T-cell (primary cell): ENCODE data around the gene NEMP1. TPM values are rescaled to one million over a fixed set of nuclear protein-coding genes. Genes with fewer than 3 reads are reported as not detected.

Experiments used
- ATAC-seq, 4 experiments: fragments of 200-7000 bp in 3 of 4; fragments of 150-1000 bp in 1 of 4; cut with Tn5 transposase; replicated peaks in 1 of 4; 1 replicate in 3 of 4; 2 replicates in 1 of 4; pipeline ENCODE4 v1.10.0; 2021; ENCODE audit warnings: moderate library complexity in 3 of 4, mild to moderate bottlenecking in 2 of 4, moderate number of reproducible peaks in 1 of 4
- CTCF ChIA-PET, 2 donors: fragments of 300-600 bp; sonication (Branson Sonifier 250); formaldehyde crosslinking; loops; one replicate each; lab custom pipeline; 2022; ENCODE audit warnings: antibody characterized with exemption in 2 of 2; lab: Charles Lee
- POLR2A ChIA-PET, 2 donors: fragments of 300-600 bp; sonication (Branson Sonifier 250); formaldehyde crosslinking; loops; one replicate each; lab custom pipeline; 2022; ENCODE audit warnings: antibody characterized with exemption in 2 of 2; lab: Charles Lee
- DNase-seq, 35 experiments: peaks; one replicate each; pipeline versions ENCODE4 v3.0.0 to v3.0.0-alpha.2; 2013 to 2023
- H3K27ac ChIP-seq: one replicate; pipeline ENCODE4 v1.5.1; 2013; ENCODE audit warnings: low read length
- H3K27me3 ChIP-seq, 2 experiments: replicated peaks in 1 of 2; 1 replicate in 1 of 2; 2 replicates in 1 of 2; pipeline versions ENCODE4 v1.6.1 to v1.7.0; 2013; ENCODE audit warnings: low read length in 1 of 2, mixed read lengths in 1 of 2; ENCODE audit not compliant: control insufficient read depth in 2 of 2, insufficient read depth in 2 of 2; ENCODE audit errors: extremely low read depth in 1 of 2
- H3K36me3 ChIP-seq, 2 donors: 1 replicate in 1 of 2; 2 replicates in 1 of 2; pipeline versions ENCODE4 v1.6.1 to v1.7.0; 2013; ENCODE audit warnings: low read length in 1 of 2; ENCODE audit not compliant: control insufficient read depth in 2 of 2, insufficient read depth in 1 of 2; ENCODE audit errors: extremely low read depth in 1 of 2
- H3K4me1 ChIP-seq, 2 experiments: 1 replicate in 1 of 2; 2 replicates in 1 of 2; pipeline versions ENCODE4 v1.6.1 to v1.7.0; 2013; ENCODE audit warnings: low read length in 2 of 2, mixed read lengths in 1 of 2; ENCODE audit not compliant: insufficient read depth in 2 of 2, control insufficient read depth in 1 of 2; ENCODE audit errors: extremely low read depth in 1 of 2
- H3K4me3 ChIP-seq, 2 donors: 1 replicate in 1 of 2; 2 replicates in 1 of 2; pipeline versions ENCODE4 v1.5.1 to v1.7.0; 2013; ENCODE audit warnings: mild to moderate bottlenecking in 2 of 2, low read length in 1 of 2, moderate library complexity in 1 of 2; ENCODE audit not compliant: control insufficient read depth in 1 of 2; ENCODE audit errors: extremely low read depth in 1 of 2
- H3K9me3 ChIP-seq: 2 replicates; pipeline ENCODE4 v1.7.0; 2013
- H3K27ac Mint-ChIP-seq, 2 donors: one replicate each; pipeline ENCODE4 v1.8.0; 2020 to 2021; ENCODE audit warnings: mild to moderate bottlenecking in 2 of 2, mixed read lengths in 2 of 2
- H3K27me3 Mint-ChIP-seq, 2 donors: one replicate each; pipeline ENCODE4 v1.8.0; 2021 to 2022; ENCODE audit warnings: mixed read lengths in 2 of 2
- H3K36me3 Mint-ChIP-seq: one replicate; pipeline ENCODE4 v1.8.0; 2021; ENCODE audit warnings: mixed read lengths
- H3K4me1 Mint-ChIP-seq, 3 donors: one replicate each; pipeline ENCODE4 v1.8.0; 2020 to 2022; ENCODE audit warnings: mixed read lengths in 3 of 3, mild to moderate bottlenecking in 1 of 3
- H3K4me3 Mint-ChIP-seq, 3 donors: one replicate each; pipeline ENCODE4 v1.8.0; 2020 to 2022; ENCODE audit warnings: mild to moderate bottlenecking in 3 of 3, mixed read lengths in 3 of 3, moderate library complexity in 3 of 3
- H3K9me3 Mint-ChIP-seq, 3 donors: one replicate each; pipeline ENCODE4 v1.8.0; 2020 to 2022; ENCODE audit warnings: mixed read lengths in 3 of 3
- WGBS: methylation state at CpG from one replicate; pipeline ENCODE4 v1.1.5; 2013; ENCODE audit warnings: missing lambda C conversion rate; ENCODE audit not compliant: insufficient coverage; 5-methylcytosine and 5-hydroxymethylcytosine counted together
- total RNA-seq, 35 experiments: library from RNA in 6 of 35; stranded (reverse) in 6 of 35; fragments of 120-200 nt in 1 of 35; gene quantifications; one replicate each; pipeline versions ENCODE4 v1.2.1 to v1.2.4 and lab custom pipeline; 2013 to 2026

NEMP1 gene
- total RNA-seq, 5 donors from 2014 or later (not counting 1 experiment from before 2014, with no cell fraction given), result 10.7 to 26.1 (median 19.9) TPM

DNA sequence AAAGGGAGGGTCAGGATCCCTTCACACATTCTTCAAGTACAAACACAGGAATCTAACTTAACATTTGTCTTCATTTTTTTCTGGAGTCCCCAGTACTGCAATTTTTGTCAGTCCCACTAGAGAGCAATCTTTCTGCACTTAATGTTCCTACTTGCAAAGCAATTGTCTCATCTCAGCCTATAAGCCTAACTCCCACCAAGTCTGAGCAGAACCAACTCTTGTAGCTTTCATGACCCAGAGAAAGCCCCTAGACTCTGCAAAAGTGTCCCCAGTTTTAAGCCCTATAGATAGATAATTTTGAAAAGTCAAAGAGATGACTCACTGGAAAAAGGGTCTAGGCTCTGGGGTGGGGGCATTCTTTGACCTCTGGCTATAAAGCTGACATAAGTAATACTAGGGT, 70.4 kb downstream of the NEMP1 start:
- Mint-ChIP-seq H3K27ac (peak overlapping the region; percentile 95 to 96), H3K4me1 (peaks cover 60 to 86% (median 74%) of the 10 kb centered on the region in 3 donors), H3K27me3 (no peaks in the 10 kb centered on the region), H3K36me3 (peaks cover 12% of the 10 kb centered on the region), H3K9me3 (no peaks in the 10 kb centered on the region), H3K4me3 (peak overlapping the region; percentile 55 to 88 (median 62))
- ATAC-seq, result peak; percentile 21 to 48 (median 28)
- peaks cover 0 to 3% of the 10 kb centered on the region in 2 experiments for H3K27me3 ChIP-seq
- peaks cover 36 to 48% of the 10 kb centered on the region in 2 experiments for H3K4me1 ChIP-seq
- CTCF ChIA-PET, result interaction anchor here (0.5 to 5.7 kb wide), 10 partner anchors 10 to 108 kb away, joined by 3 to 42 read pairs (median 5); partner anchors contain the start of gene STAT6 (in 1 of the 2)
- H3K4me3 ChIP-seq, result no peak overlapping the region
- H3K9me3 ChIP-seq, result no peaks in the 10 kb centered on the region
- H3K27ac ChIP-seq, result no peak overlapping the region
- peak in 7 of 35 experiments; percentile 11 to 73 (median 25) for DNase-seq
- peaks cover 13 to 15% of the 10 kb centered on the region in 2 donors for H3K36me3 ChIP-seq
- POLR2A ChIA-PET, result no interaction called here

DNA sequence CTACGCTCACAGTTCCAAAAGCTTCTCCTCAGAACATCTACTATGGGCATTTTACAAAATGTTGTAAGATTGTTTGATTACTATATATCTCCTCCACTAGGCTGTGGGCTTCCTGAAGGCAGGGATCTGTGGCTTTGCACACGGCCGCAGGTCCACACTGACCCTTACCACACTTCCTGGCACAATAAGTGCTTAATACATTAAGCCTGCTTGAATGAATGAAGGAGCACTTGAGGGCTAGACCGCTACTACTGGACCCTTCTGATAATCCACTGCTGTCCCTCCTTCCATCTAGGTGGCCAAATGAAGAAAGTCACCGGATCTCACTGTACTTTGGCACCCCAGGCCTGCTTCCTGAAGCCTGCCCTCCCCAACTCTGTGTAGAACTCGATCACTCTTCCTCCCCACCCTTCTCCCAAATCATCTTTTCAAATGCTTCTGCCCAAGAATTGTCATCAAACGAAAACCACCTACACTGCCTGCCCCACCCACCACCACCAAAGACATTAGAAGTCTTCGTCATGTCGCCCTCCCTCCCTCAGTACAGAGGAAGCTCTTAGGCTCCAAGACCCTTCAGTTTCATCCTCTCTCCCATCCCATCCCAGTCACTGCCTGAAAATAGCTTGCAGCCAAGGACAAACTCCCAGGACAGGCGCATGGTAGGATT, 71.6 kb downstream of the NEMP1 start:
- peaks cover 36 to 48% of the 10 kb centered on the region in 2 experiments for H3K4me1 ChIP-seq
- H3K4me3 ChIP-seq, result peak overlapping the region; percentile 22 to 35
- CTCF ChIA-PET, result interaction anchor here (0.6 to 5.7 kb wide), 10 partner anchors 46 to 415 kb away, joined by 3 to 42 read pairs (median 6); partner anchors contain the start of genes NEMP1 (in 1 of the 2) and STAT6 (in 1 of the 2)

DNA sequence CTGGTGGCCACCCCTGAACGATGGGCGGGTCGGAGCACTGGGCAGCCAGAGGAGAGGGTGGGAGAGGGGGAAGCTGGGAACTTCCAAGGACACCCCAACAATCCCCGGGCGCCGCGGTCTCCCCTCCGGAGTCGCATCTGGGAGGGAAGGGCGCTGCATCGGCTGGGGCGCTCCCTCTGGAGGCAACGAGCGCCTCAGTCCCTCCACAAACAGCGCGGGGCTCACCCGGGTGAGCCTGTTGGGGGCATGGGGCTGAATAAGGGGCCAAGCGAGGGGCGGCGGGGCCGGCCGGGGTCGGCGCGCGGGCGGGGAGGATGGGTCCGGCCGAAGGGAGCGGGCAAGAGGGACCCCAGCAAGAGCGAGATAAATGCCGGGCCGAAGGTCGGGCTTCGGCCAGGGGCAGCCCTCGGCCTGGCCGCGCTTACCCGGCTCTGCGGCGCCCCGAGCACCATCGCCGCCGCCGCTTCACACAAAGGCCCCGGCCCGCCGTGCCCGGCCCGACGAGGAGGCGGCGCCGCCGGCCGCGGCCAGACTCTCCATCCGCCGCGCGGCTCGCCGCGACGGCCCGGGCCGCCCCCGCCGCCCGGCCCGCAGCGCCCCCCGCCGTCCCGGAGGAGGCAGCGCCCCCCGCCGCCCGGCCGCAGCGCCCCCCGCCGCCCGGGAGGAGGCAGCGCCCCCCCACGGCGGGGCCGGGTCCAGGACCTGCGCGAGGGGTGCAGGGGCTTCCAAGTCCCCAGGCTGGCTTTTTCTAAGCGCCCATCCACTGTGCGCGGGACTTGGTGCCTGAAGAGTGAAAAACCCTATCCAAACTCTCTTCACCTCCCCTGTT, 72.4 kb downstream of the NEMP1 start, which contains the start of gene ZBTB39:
ZBTB39 (minus strand) TSS at position 567 of the 829 bp plus-strand sequence. CDS start 1,629 bp downstream, outside the sequence.
- peak within 1 kb of the TSS; percentile 95 to 96 for H3K27ac Mint-ChIP-seq
- Histone ChIP-seq H3K9me3 (no peaks in the 10 kb centered on the region), H3K27me3 (no peaks in the 10 kb centered on the region), H3K36me3 (peaks cover 24 to 35% of the 10 kb centered on the region in 2 donors), H3K4me1 (peaks cover 33 to 48% of the 10 kb centered on the region in 2 experiments), H3K27ac (peak within 1 kb of the TSS; percentile 60), H3K4me3 (peak within 1 kb of the TSS; percentile 60 to 70)
- peaks cover 25% of the 10 kb centered on the region for H3K36me3 Mint-ChIP-seq
- ChIA-PET POLR2A (no interaction called here), CTCF (interaction anchor here (0.6 to 5.7 kb wide), 9 partner anchors 18 to 415 kb away, joined by 3 to 42 read pairs (median 7); partner anchors contain the start of genes NEMP1 (in 1 of the 2) and STAT6 (in 1 of the 2))
- ATAC-seq, result peak; percentile 81 to 89 (median 88)
- peaks cover 63 to 86% (median 76%) of the 10 kb centered on the region in 3 donors for H3K4me1 Mint-ChIP-seq
- no peaks in the 10 kb centered on the region for H3K27me3 Mint-ChIP-seq
- peak; percentile 16 to 85 (median 58) for DNase-seq
- WGBS, result under 1% methylated on average over 65 of the region's 94 CpGs
- H3K4me3 Mint-ChIP-seq, result peak within 1 kb of the TSS; percentile 92 to 95 (median 93)
- H3K9me3 Mint-ChIP-seq, result no peaks in the 10 kb centered on the region

More for the DNA sequence above, 71.6 kb downstream of the NEMP1 start:
- WGBS, result 40% methylated on average over 6 of the region's 10 CpGs
- Mint-ChIP-seq H3K4me3 (peak overlapping the region; percentile 80 to 90 (median 88)), H3K9me3 (no peaks in the 10 kb centered on the region), H3K4me1 (peaks cover 64 to 87% (median 76%) of the 10 kb centered on the region in 3 donors), H3K36me3 (peaks cover 21% of the 10 kb centered on the region), H3K27ac (peak overlapping the region; percentile 95 to 96), H3K27me3 (no peaks in the 10 kb centered on the region)
- ATAC-seq (peak in 2 of 4 experiments; percentile 2 to 26), DNase-seq (peak in 4 of 35 experiments; percentile 18 to 38 (median 23))
- Histone ChIP-seq H3K27me3 (no peaks in the 10 kb centered on the region), H3K27ac (peak overlapping the region; percentile 60), H3K36me3 (peaks cover 24 to 27% of the 10 kb centered on the region in 2 donors), H3K9me3 (no peaks in the 10 kb centered on the region)
- POLR2A ChIA-PET, result no interaction called here

Other genes starting within 250 kb of the NEMP1 start
- gene SDR9C7, start 144.4 kb downstream of the NEMP1 start, total RNA-seq, result not detected
- 1 to 10 TPM in 3 of 5 donors, under 1 TPM in 2; 0.98 to 1.6 (median 1.1) TPM for gene RDH16, start 121.2 kb downstream of the NEMP1 start, total RNA-seq
- gene ZBTB39, start 72.2 kb downstream of the NEMP1 start, total RNA-seq, result 10 to 100 TPM in 3 of 5 donors, 1 to 10 TPM in 2; 7.9 to 11.2 (median 11.0) TPM
- under 1 TPM in 2 of 5 donors, not detected in 3; 0.55 to 0.63 TPM for gene TAC3, start 62.3 kb downstream of the NEMP1 start, total RNA-seq
- gene MYO1A, start 28.7 kb downstream of the NEMP1 start, total RNA-seq, result 1 to 10 TPM in 4 of 5 donors, under 1 TPM in 1; 0.54 to 2.2 (median 1.4) TPM
- gene NAB2, start 10.3 kb upstream of the NEMP1 start, total RNA-seq, result 10 to 100 TPM in 3 of 5 donors, 1 to 10 TPM in 2; 4.2 to 21.6 (median 16.9) TPM
- 100 to 1,000 TPM; 227 to 348 (median 341) TPM for gene STAT6, start 32.6 kb upstream of the NEMP1 start, total RNA-seq
- 1 to 10 TPM; 5.9 to 8.1 (median 7.7) TPM for gene LRP1, start 49.7 kb upstream of the NEMP1 start, total RNA-seq
- gene LRP1-AS, start 68.8 kb upstream of the NEMP1 start, total RNA-seq, result not detected
- gene NXPH4, start 138.0 kb upstream of the NEMP1 start, total RNA-seq, result 1 to 10 TPM in 2 of 5 donors, under 1 TPM in 2, not detected in 1; 0.49 to 4.5 (median 1.0) TPM
- 10 to 100 TPM; 31.0 to 80.9 (median 55.6) TPM for gene SHMT2, start 150.9 kb upstream of the NEMP1 start, total RNA-seq
- gene STAC3, start 172.4 kb upstream of the NEMP1 start, total RNA-seq, result 1 to 10 TPM; 1.3 to 4.9 (median 2.9) TPM